WI38 (cell line): ENCODE data around the gene NPIPB6.
"Not testable (repeated sequence)": the region's sequence is repeated elsewhere in the genome, so short reads cannot be mapped to it uniquely, and the experiment has no call there.

Experiments used
- H3K4me3 ChIP-seq: 2 replicates; pipeline ENCODE4 v1.5.1; 2011; ENCODE audit warnings: low read depth, mild to moderate bottlenecking, control low read depth, low read length

Gene NPIPB6

GRCh38 chr16:28363408-28363807, at the start of gene NPIPB6:
NPIPB6 (minus strand) TSS chr16:28363508; CDS start chr16:28362822, 686 bp downstream.
- H3K4me3 ChIP-seq = not testable (repeated sequence)

GRCh38 chr16:28403220-28404072, 40.1 kb upstream of the NPIPB6 start, which contains the start of gene EIF3CL:
EIF3CL (minus strand) TSS chr16:28403841; CDS start chr16:28403618, 223 bp downstream.
- not testable (repeated sequence) for H3K4me3 ChIP-seq

GRCh38 chr16:28392054-28392453, 28.7 kb upstream of the NPIPB6 start:
- H3K4me3 ChIP-seq = not testable (repeated sequence)

- not testable (repeated sequence) for H3K4me3 ChIP-seq
These were observed 19.0 kb upstream of the NPIPB6 start for GRCh38 chr16:28382177-28382867.

- not testable (repeated sequence) for H3K4me3 ChIP-seq
These were observed 14.5 kb upstream of the NPIPB6 start for GRCh38 chr16:28377822-28378221.

- not testable (repeated sequence) for H3K4me3 ChIP-seq
These were observed 13.9 kb upstream of the NPIPB6 start for GRCh38 chr16:28377108-28377625.

- H3K4me3 ChIP-seq = not testable (repeated sequence)
These were observed 11.8 kb upstream of the NPIPB6 start for GRCh38 chr16:28375115-28375514.

GRCh38 chr16:28374281-28374680, 11.0 kb upstream of the NPIPB6 start:
- H3K4me3 ChIP-seq = not testable (repeated sequence)

- H3K4me3 ChIP-seq = not testable (repeated sequence)
These were observed 4.6 kb upstream of the NPIPB6 start for GRCh38 chr16:28367926-28368325.

- not testable (repeated sequence) for H3K4me3 ChIP-seq
These were observed 1.2 kb upstream of the NPIPB6 start for GRCh38 chr16:28364268-28365173.

- H3K4me3 ChIP-seq = not testable (repeated sequence)
These were observed 708 bp downstream of the NPIPB6 start for GRCh38 chr16:28362600-28362999.

- not testable (repeated sequence) for H3K4me3 ChIP-seq
These were observed 25.1 kb downstream of the NPIPB6 start for GRCh38 chr16:28338230-28338629.

- H3K4me3 ChIP-seq = not testable (repeated sequence)
These were observed 26.2 kb downstream of the NPIPB6 start for GRCh38 chr16:28336940-28337710.

- not testable (repeated sequence) for H3K4me3 ChIP-seq
These were observed 27.6 kb downstream of the NPIPB6 start for GRCh38 chr16:28335678-28336077.

GRCh38 chr16:28332632-28333031, 30.7 kb downstream of the NPIPB6 start:
- not testable (repeated sequence) for H3K4me3 ChIP-seq

- H3K4me3 ChIP-seq = not testable (repeated sequence)
These were observed 32.3 kb downstream of the NPIPB6 start for GRCh38 chr16:28330981-28331380.

- not testable (repeated sequence) for H3K4me3 ChIP-seq
These were observed 33.1 kb downstream of the NPIPB6 start for GRCh38 chr16:28330232-28330631.
